ENCODE measurements around the gene COQ3.

The COQ3 gene

DNA sequence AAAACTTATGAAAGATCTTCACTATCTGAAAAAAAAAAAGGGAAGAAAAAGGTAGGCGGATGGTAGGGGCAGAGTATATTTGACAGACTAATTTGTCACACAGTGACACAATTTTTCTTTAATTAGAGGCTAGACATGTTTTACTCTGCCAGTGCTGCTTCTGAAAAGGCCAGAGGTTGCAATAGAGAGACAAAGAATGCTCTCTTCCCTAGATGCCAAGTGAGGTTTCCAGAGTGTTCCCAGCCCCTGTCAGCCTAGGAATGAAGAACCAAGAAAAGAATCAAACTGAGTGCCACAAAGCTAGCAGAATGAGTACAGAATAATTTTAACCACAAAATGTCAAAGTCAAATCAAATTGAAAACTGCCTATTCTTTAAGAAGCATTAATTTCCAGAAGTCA, 18.1 kb upstream of the COQ3 start:
- Histone ChIP-seq H3K36me3 (ENCODE audit: insufficient read depth, low read length) (peaks cover 17% of the 10 kb centered on the region), H3K9ac (ENCODE audit: low read depth, low read length) (no peak overlapping the region), H3K4me1 (ENCODE audit: insufficient read depth, low read length) (no peaks in the 10 kb centered on the region), H3K9me3 (ENCODE audit: control insufficient read depth, insufficient read depth, low read length) (no peaks in the 10 kb centered on the region)

DNA sequence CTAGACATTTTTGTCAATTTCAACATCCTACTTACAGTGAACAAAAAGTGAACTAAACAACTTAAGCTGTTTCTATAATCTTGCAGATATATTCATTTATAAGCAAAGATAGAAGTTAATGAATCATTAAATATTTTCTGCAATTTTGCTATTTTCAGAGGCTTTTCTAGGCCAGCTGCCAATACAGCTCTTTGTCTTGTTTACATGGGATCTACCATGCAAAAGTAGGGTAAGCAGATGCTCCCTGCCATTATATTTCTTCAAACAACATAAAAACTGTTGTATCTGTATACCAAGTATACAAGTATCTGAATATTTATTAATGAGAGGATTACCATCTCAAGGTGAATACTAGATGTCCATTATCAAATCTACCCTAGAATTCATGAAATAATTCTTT, 15.7 kb upstream of the COQ3 start:
- no peaks in the 10 kb centered on the region for H3K9me3 ChIP-seq (ENCODE audit: control insufficient read depth, insufficient read depth, low read length)
- H3K9ac ChIP-seq (ENCODE audit: low read depth, low read length) = no peak overlapping the region
- no peaks in the 10 kb centered on the region for H3K4me1 ChIP-seq (ENCODE audit: insufficient read depth, low read length)
- peaks cover 32% of the 10 kb centered on the region for H3K36me3 ChIP-seq (ENCODE audit: insufficient read depth, low read length)

DNA sequence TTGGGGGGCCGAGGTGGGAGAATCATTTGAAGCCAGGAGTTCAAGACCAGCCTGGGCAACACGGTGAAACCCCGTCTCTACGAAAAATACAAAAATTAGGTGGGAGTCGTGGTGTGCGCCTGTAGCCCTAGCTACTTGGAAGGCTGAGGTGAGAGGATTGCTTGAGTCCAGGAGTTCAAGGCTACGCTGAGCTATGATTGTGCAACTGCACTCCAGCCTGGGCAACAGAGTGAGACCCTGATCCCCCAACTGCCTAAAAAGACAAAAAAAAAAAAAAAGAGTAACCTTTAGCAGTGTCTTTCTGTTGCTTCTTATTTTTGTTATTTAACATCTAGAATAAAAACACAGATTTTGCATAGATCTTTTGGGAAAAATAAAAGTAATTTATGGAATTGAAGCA, 13.1 kb upstream of the COQ3 start:
- H3K9me3 ChIP-seq (ENCODE audit: control insufficient read depth, insufficient read depth, low read length) = no peaks in the 10 kb centered on the region
- no peaks in the 10 kb centered on the region for H3K4me1 ChIP-seq (ENCODE audit: insufficient read depth, low read length)
- peaks cover 46% of the 10 kb centered on the region for H3K36me3 ChIP-seq (ENCODE audit: insufficient read depth, low read length)
- no peak overlapping the region for H3K9ac ChIP-seq (ENCODE audit: low read depth, low read length)

DNA sequence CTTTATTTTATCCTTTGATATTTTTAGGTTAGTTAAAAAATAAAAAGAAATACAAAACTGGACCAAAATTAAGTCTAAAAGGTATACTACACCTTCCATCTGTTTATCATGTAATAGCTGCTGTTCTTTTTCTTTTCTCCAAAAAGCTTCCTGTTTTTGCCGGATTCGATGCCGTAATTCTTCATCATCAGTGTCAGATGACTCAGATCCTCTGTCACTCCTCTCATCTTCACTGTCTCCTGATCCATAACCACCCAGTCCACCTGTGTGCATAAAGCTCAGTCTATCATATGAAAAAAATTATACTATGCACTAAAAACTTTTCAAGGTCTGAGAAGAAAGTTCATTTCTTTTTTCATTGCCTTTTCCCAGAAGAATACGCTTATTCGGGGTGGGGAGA, 8.5 kb upstream of the COQ3 start:
- Histone ChIP-seq H3K9ac (ENCODE audit: low read depth, low read length) (no peak overlapping the region), H3K9me3 (ENCODE audit: control insufficient read depth, insufficient read depth, low read length) (no peaks in the 10 kb centered on the region), H3K36me3 (ENCODE audit: insufficient read depth, low read length) (peaks cover 38% of the 10 kb centered on the region), H3K4me1 (ENCODE audit: insufficient read depth, low read length) (no peaks in the 10 kb centered on the region)

DNA sequence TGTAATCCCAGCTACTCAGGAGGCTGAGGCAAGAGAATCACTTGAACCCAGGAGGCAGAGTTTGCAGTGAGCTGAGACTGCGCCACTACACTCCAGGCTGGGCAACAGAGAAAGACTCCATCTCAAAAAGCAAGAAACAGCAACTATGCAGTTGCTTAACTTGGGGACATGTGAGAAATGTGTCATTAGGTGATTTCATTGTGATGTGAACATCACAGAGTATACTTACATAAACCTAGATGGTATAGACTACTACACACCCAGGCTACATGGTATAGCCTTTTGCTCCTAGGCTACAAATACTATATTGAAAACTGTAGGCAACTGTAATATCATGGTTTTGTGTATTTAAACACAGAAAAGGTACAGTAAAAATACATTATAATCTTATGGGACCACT, 3.3 kb upstream of the COQ3 start:
- Histone ChIP-seq H3K9ac (ENCODE audit: low read depth, low read length) (no peak overlapping the region), H3K36me3 (ENCODE audit: insufficient read depth, low read length) (peaks cover 6% of the 10 kb centered on the region; the same call in 1 of the 2 replicates), H3K4me1 (ENCODE audit: insufficient read depth, low read length) (no peaks in the 10 kb centered on the region), H3K9me3 (ENCODE audit: control insufficient read depth, insufficient read depth, low read length) (no peaks in the 10 kb centered on the region)

DNA sequence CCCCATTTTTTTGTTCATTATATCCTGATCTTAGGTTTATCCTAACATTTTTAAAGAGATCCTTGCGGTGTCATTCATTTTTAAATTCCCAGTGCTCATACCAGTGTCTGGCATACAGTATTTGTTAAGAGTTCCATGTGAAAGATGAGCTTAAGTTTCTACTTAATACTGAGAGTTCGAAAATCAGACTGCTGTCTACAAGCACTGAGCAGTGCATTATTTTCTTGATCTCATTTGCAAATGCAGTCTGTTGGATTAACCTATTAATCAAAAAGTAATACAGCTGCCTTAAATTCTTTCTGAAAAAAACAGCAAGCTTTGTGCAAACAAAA, 663 bp downstream of the COQ3 start:
- H3K36me3 ChIP-seq (ENCODE audit: insufficient read depth, low read length) = no peaks in the 10 kb centered on the region
- H3K9me3 ChIP-seq (ENCODE audit: control insufficient read depth, insufficient read depth, low read length) = no peaks in the 10 kb centered on the region
- no peaks in the 10 kb centered on the region for H3K4me1 ChIP-seq (ENCODE audit: insufficient read depth, low read length)
- H3K9ac ChIP-seq (ENCODE audit: low read depth, low read length) = peak overlapping the region; percentile 90

DNA sequence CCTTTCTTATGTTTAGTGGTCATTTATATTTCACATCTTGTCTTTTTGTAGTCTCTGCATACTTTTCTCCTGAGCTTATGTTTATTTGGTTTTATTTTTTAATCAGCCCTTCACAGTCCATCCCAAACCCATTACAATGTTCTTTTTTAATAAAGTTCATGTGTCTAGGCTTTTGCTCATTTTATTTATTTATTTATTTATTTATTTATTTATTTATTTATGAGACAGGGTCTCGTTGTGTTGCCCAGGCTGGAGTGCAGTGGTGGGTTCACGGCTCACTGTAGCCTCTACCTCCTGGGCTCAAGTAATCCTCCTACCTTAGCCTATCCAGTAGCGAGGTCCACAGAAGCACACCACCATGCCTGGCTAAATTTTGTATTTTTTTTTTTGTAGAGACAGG, 3.1 kb downstream of the COQ3 start:
- Histone ChIP-seq H3K36me3 (ENCODE audit: insufficient read depth, low read length) (no peaks in the 10 kb centered on the region), H3K9me3 (ENCODE audit: control insufficient read depth, insufficient read depth, low read length) (no peaks in the 10 kb centered on the region), H3K4me1 (ENCODE audit: insufficient read depth, low read length) (no peaks in the 10 kb centered on the region), H3K9ac (ENCODE audit: low read depth, low read length) (no peak overlapping the region)

DNA sequence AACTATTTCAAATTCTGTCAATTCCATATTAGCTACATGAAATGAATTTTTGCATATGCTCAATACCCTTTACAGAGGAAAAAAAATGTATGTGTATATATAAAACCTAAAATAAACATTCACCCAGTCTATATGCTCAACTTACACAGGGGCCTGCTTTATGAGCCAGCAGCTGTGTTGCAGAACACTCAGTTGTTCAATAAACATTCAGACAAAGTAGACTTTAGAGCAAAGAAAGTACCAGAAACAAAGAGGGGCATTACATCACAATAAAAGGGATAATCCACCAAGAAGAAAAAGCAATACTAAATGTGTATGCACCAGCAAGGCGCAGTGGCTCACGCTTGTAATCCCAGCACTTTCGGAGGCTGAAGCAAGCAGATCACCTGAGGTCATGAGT, 9.5 kb downstream of the COQ3 start:
- Histone ChIP-seq H3K36me3 (ENCODE audit: insufficient read depth, low read length) (no peaks in the 10 kb centered on the region), H3K4me1 (ENCODE audit: insufficient read depth, low read length) (no peaks in the 10 kb centered on the region), H3K9ac (ENCODE audit: low read depth, low read length) (no peak overlapping the region), H3K9me3 (ENCODE audit: control insufficient read depth, insufficient read depth, low read length) (no peaks in the 10 kb centered on the region)

DNA sequence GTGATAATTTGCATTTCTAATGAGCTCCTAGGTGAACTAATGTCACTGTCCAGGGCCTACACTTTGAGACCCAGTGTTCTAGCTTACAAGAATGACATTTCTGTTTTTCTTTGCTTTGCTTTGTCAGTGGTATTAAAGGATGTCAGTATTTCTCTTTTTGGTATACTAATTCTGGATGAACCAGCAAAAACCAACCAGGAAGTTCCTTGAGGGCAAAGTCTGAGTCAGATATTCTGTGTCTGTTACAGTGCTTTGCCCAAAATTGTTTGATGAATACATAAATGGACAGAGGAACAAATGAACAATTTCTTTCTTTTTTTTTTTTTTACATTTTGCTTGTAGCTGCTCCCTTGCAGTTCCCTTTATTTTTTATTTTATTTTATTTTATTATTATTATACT, 15.4 kb downstream of the COQ3 start:
- Histone ChIP-seq H3K36me3 (ENCODE audit: insufficient read depth, low read length) (no peaks in the 10 kb centered on the region), H3K9ac (ENCODE audit: low read depth, low read length) (no peak overlapping the region), H3K9me3 (ENCODE audit: control insufficient read depth, insufficient read depth, low read length) (no peaks in the 10 kb centered on the region), H3K4me1 (ENCODE audit: insufficient read depth, low read length) (no peaks in the 10 kb centered on the region)

DNA sequence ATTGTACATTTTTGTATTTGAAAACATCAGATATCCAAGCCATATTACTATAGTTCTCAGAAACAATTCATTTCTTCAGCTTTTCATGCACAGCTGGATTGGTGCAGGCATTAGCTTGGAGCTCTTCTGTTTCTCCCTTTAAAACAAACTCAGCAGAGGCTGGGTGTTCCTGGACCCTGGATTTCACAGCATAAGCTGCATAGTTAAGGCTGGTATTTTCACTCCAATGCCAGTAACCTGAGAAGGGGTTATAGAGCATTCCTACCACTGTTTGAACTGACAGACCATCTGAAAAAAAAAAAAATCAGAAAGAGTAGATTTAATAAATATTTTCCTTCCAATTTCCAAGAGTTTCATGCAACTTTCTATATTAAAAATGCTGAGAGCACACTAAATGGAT, 24.5 kb downstream of the COQ3 start:
- H3K9me3 ChIP-seq (ENCODE audit: control insufficient read depth, insufficient read depth, low read length) = no peaks in the 10 kb centered on the region
- H3K9ac ChIP-seq (ENCODE audit: low read depth, low read length) = no peak overlapping the region
- H3K36me3 ChIP-seq (ENCODE audit: insufficient read depth, low read length) = no peaks in the 10 kb centered on the region
- no peaks in the 10 kb centered on the region for H3K4me1 ChIP-seq (ENCODE audit: insufficient read depth, low read length)

DNA sequence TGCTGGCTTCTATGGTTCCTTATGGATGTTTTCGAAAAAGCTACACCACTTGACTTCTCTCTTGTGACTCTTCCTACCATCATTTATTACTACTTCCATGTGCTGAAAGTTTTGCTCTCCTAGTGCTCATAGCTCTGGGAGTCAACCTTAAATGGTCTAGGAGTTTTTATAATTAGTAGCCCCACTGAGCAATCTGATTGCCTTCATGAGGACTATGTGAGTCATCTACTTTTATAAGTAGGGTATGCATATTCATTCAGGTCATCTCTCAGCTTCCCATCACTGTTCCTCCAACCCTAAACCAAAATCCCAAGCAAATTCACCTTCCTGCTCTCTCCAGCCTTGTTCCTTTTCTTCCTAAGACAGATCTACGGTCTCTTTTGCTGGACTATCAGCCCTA, 27.1 kb downstream of the COQ3 start:
- Histone ChIP-seq H3K9ac (ENCODE audit: low read depth, low read length) (no peak overlapping the region), H3K36me3 (ENCODE audit: insufficient read depth, low read length) (no peaks in the 10 kb centered on the region), H3K4me1 (ENCODE audit: insufficient read depth, low read length) (no peaks in the 10 kb centered on the region), H3K9me3 (ENCODE audit: control insufficient read depth, insufficient read depth, low read length) (no peaks in the 10 kb centered on the region)

DNA sequence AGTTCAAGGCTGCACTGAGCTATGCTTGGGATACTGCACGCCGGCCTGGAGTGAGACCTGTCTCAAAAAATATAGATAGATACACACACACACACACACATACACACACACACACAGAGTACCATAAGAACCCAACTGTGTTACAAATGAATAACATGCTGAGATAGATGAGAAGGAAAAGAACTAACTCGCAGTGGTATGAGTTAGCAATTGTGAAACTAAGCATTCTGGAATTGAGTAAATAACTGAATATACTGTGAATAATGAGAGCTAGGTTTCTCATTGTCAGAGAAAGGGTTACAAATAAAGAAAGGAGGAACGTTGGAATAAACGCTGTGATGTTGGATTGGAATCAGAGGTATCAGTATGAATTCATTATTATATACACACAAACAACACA, 30.0 kb downstream of the COQ3 start:
- Histone ChIP-seq H3K4me1 (ENCODE audit: insufficient read depth, low read length) (no peaks in the 10 kb centered on the region), H3K36me3 (ENCODE audit: insufficient read depth, low read length) (no peaks in the 10 kb centered on the region), H3K9ac (ENCODE audit: low read depth, low read length) (no peak overlapping the region), H3K9me3 (ENCODE audit: control insufficient read depth, insufficient read depth, low read length) (no peaks in the 10 kb centered on the region)

DNA sequence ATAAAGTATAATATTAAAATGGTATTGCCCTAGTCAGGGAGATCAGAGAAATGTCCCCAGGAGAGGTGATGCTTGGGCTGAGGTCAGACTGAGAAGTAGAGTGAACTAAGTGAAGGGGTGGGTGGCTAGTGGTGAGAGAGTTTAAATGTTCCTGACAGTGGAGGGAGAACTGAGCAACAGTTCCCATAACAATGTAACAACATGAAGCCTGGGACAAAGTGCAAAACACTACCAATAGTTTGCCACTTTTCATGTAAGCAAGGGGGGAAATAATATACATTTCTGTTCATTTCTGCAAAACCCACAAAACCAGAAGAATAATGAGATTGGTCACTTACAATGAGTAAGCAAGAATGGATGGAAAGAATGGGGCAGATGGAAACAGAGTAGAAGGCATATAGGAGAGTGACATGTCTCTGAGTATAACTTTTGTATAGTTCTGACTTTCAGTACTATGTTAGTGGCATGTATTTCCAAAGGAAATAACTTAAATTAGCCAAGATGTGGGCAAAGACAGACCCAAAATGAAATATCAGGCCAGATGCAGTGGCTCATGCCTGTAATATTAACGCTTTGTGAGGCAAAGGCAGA, 31.2 kb downstream of the COQ3 start:
- H3K4me1 ChIP-seq (ENCODE audit: insufficient read depth, low read length) = no peaks in the 10 kb centered on the region
- H3K36me3 ChIP-seq (ENCODE audit: insufficient read depth, low read length) = no peaks in the 10 kb centered on the region
- H3K9me3 ChIP-seq (ENCODE audit: control insufficient read depth, insufficient read depth, low read length) = no peaks in the 10 kb centered on the region
- H3K9ac ChIP-seq (ENCODE audit: low read depth, low read length) = no peak overlapping the region

DNA sequence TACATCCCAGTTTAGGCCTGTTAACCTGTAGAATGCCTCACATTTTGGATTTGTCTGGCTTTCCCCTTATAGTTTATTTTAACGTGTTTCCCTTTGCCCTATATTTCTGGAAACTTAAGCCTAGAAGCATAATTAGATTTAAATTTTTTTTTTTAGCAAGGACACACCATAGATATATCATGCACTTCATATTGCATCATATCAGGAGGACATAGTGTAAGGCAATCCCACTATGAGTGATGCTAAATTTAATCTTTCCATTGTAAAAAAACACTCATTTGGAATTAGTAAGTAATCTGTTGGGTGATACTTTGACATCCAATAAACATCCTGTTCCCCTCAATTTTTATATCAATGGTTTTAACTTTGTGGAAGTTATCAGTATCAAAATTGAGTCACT, 34.2 kb downstream of the COQ3 start:
- no peaks in the 10 kb centered on the region for H3K36me3 ChIP-seq (ENCODE audit: insufficient read depth, low read length)
- no peaks in the 10 kb centered on the region for H3K9me3 ChIP-seq (ENCODE audit: control insufficient read depth, insufficient read depth, low read length)
- H3K4me1 ChIP-seq (ENCODE audit: insufficient read depth, low read length) = no peaks in the 10 kb centered on the region

DNA sequence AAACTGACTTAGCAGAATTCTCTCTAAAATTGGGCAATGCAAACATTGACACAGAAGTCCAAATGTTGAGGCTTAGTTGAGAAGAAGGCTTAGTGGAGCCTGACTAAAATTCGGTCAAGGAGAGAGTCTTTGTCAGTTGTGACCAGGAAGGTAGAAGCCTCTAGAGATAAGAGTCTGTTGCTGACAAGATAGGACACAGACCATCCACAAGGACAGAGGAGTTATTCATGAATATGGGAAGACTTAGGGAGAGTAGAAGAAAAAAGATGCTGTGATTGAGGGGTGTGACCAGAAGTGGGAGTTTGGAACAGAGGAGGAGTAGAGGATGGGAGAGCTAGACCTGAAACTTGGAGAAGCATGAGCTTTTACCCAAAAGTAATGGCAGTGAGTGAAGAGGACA, 37.4 kb downstream of the COQ3 start:
- no peaks in the 10 kb centered on the region for H3K36me3 ChIP-seq (ENCODE audit: insufficient read depth, low read length)
- H3K9ac ChIP-seq (ENCODE audit: low read depth, low read length) = no peak overlapping the region
- H3K9me3 ChIP-seq (ENCODE audit: control insufficient read depth, insufficient read depth, low read length) = no peaks in the 10 kb centered on the region
- H3K4me1 ChIP-seq (ENCODE audit: insufficient read depth, low read length) = no peaks in the 10 kb centered on the region

More for the DNA sequence above, 34.2 kb downstream of the COQ3 start:
- H3K9ac ChIP-seq (ENCODE audit: low read depth, low read length) = no peak overlapping the region

DNA sequence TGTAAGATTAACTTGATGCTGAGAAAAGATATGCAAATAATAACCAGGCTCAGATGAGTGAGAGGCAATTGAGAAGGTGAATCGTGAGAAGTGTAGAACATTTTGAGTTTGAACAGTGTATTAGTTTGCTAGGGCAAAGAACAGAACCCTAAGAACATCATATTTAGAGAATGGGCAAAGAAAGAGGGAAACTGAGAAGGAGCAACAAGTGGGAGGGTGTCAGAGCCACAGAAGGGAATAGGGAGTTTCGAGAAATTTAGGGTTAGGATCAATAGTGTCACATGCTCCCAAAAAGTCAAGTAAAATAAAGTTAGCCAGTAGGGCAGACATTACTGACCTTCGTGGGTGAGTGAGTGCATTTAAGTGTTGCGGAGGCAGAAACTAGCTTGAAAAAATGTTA, 39.0 kb downstream of the COQ3 start:
- Histone ChIP-seq H3K36me3 (ENCODE audit: insufficient read depth, low read length) (no peaks in the 10 kb centered on the region), H3K4me1 (ENCODE audit: insufficient read depth, low read length) (peaks cover 7% of the 10 kb centered on the region; the same call in 1 of the 2 replicates), H3K9me3 (ENCODE audit: control insufficient read depth, insufficient read depth, low read length) (no peaks in the 10 kb centered on the region), H3K9ac (ENCODE audit: low read depth, low read length) (no peak overlapping the region)

All from ES-I3 (cell line).